WTC11 (cell line): Measurements from ENCODE around the gene MAML3. TPM values are rescaled to one million over a fixed set of nuclear protein-coding genes. Genes with fewer than 3 reads are reported as not detected.

Experiments
- ATAC-seq: fragments of 200-7000 bp; cut with Tn5 transposase; 2 replicates; pipeline ENCODE4 v1.10.0; 2021; ENCODE audit warnings: mild to moderate bottlenecking, moderate library complexity
- CTCF ChIA-PET: fragments of 300-600 bp; sonication (Branson Sonifier 250); formaldehyde crosslinking; loops from one replicate; lab custom pipeline; 2021; ENCODE audit warnings: antibody characterized with exemption; lab: Charles Lee
- POLR2A ChIA-PET: fragments of 350-600 bp; sonication (Branson Sonifier 250); formaldehyde crosslinking; loops from one replicate; lab custom pipeline; 2021; ENCODE audit warnings: antibody characterized with exemption; lab: Charles Lee
- DNase-seq: peaks from one replicate; pipeline ENCODE4 v3.0.0; 2021; ENCODE audit warnings: low spot score
- H3K27ac Mint-ChIP-seq: 2 replicates; pipeline ENCODE4 v1.8.0; 2021; ENCODE audit warnings: mixed read lengths
- H3K27me3 Mint-ChIP-seq: 2 replicates; pipeline ENCODE4 v1.8.0; 2021; ENCODE audit warnings: low read depth, mild to moderate bottlenecking, moderate library complexity, mixed read lengths
- H3K36me3 Mint-ChIP-seq: 2 replicates; pipeline ENCODE4 v1.8.0; 2021; ENCODE audit warnings: mixed read lengths
- H3K4me1 Mint-ChIP-seq: 2 replicates; pipeline ENCODE4 v1.8.0; 2022; ENCODE audit warnings: mixed read lengths
- H3K4me3 Mint-ChIP-seq: 2 replicates; pipeline ENCODE4 v1.8.0; 2021; ENCODE audit warnings: mild to moderate bottlenecking, moderate library complexity, mixed read lengths
- H3K9me3 Mint-ChIP-seq: 2 replicates; pipeline ENCODE4 v1.8.0; 2021; ENCODE audit warnings: mixed read lengths
- ATF3 ChIP-seq: sonication (generic); formaldehyde crosslinking; conservative IDR thresholded peaks from 2 replicates; pipeline ENCODE4 v1.8.1; 2022; ENCODE audit warnings: mild to moderate bottlenecking, missing genetic modification reagents
- CREB1 ChIP-seq: sonication (generic); formaldehyde crosslinking; IDR thresholded peaks from 2 replicates; pipeline ENCODE4 v1.8.0; 2023; ENCODE audit warnings: mild to moderate bottlenecking, missing genetic modification reagents
- CTCF ChIP-seq: fragments of 200-600 bp; IDR thresholded peaks from 2 replicates; pipeline ENCODE4 v1.8.0; 2022; ENCODE audit warnings: antibody characterized with exemption
- E2F1 ChIP-seq: sonication (generic); formaldehyde crosslinking; IDR thresholded peaks from 2 replicates; pipeline ENCODE4 v1.8.0; 2022; ENCODE audit warnings: mild to moderate bottlenecking, missing genetic modification reagents
- FOXK1 ChIP-seq: sonication (generic); formaldehyde crosslinking; IDR thresholded peaks from 2 replicates; pipeline ENCODE4 v1.8.0; 2022; ENCODE audit warnings: mild to moderate bottlenecking, moderate library complexity, missing genetic modification reagents
- FOXP1 ChIP-seq: sonication (generic); formaldehyde crosslinking; IDR thresholded peaks from 2 replicates; pipeline ENCODE4 v1.8.0; 2022; ENCODE audit warnings: missing genetic modification reagents, mild to moderate bottlenecking, moderate library complexity, borderline replicate concordance
- FOXP4 ChIP-seq: sonication (generic); formaldehyde crosslinking; IDR thresholded peaks from 2 replicates; pipeline ENCODE4 v1.8.0; 2022; ENCODE audit warnings: mild to moderate bottlenecking, missing genetic modification reagents
- JAZF1 ChIP-seq: fragments of 250-450 bp; sonication (Bioruptor Pico); IDR thresholded peaks from 2 replicates; pipeline ENCODE4 v1.9.0; 2021; ENCODE audit warnings: moderate library complexity, mild to moderate bottlenecking, inconsistent platforms
- MAX ChIP-seq: sonication (generic); formaldehyde crosslinking; IDR thresholded peaks from 2 replicates; pipeline ENCODE4 v1.8.0; 2022; ENCODE audit warnings: mild to moderate bottlenecking, missing genetic modification reagents
- MXD4 ChIP-seq: fragments of 250-450 bp; sonication (Bioruptor Pico); IDR thresholded peaks from 2 replicates; pipeline ENCODE4 v1.8.0; 2021; ENCODE audit warnings: mild to moderate bottlenecking, moderate library complexity, borderline replicate concordance
- MYBL2 ChIP-seq: sonication (generic); formaldehyde crosslinking; IDR thresholded peaks from 2 replicates; pipeline ENCODE4 v1.8.1; 2023; ENCODE audit warnings: mild to moderate bottlenecking, moderate library complexity, missing genetic modification reagents
- NR1H2 ChIP-seq: sonication (generic); formaldehyde crosslinking; IDR thresholded peaks from 2 replicates; pipeline ENCODE4 v1.9.0; 2021; ENCODE audit warnings: mild to moderate bottlenecking, moderate library complexity, missing genetic modification reagents
- PREB ChIP-seq: sonication (generic); formaldehyde crosslinking; IDR thresholded peaks from 2 replicates; pipeline ENCODE4 v1.8.1; 2022; ENCODE audit warnings: mild to moderate bottlenecking, missing genetic modification reagents, moderate library complexity, borderline replicate concordance
- RELA ChIP-seq: sonication (generic); formaldehyde crosslinking; IDR thresholded peaks from 2 replicates; pipeline ENCODE4 v1.8.1; 2022; ENCODE audit warnings: missing genetic modification reagents, mild to moderate bottlenecking, borderline replicate concordance
- TEAD1 ChIP-seq: sonication (generic); formaldehyde crosslinking; IDR thresholded peaks from 2 replicates; pipeline ENCODE4 v1.8.0; 2022; ENCODE audit warnings: mild to moderate bottlenecking, missing genetic modification reagents
- TP53 ChIP-seq: sonication (generic); formaldehyde crosslinking; IDR thresholded peaks from 2 replicates; pipeline ENCODE4 v1.8.1; 2023; ENCODE audit warnings: mild to moderate bottlenecking, missing genetic modification reagents
- ZBTB21 ChIP-seq: sonication (generic); formaldehyde crosslinking; IDR thresholded peaks from 2 replicates; pipeline ENCODE4 v1.8.1; 2023; ENCODE audit warnings: mild to moderate bottlenecking, missing genetic modification reagents, borderline replicate concordance
- ZNF281 ChIP-seq: sonication (generic); formaldehyde crosslinking; IDR thresholded peaks from 2 replicates; pipeline ENCODE4 v1.8.0; 2023; ENCODE audit warnings: mild to moderate bottlenecking, missing genetic modification reagents
- ZNF671 ChIP-seq: fragments of 250-450 bp; sonication (Bioruptor Pico); IDR thresholded peaks from 2 replicates; pipeline ENCODE4 v1.8.0; 2021; ENCODE audit warnings: mild to moderate bottlenecking
- total RNA-seq: library from RNA; stranded (reverse); gene quantifications from 3 replicates; pipeline ENCODE4 v1.2.3, GENCODE V29; 2021

Gene MAML3
- total RNA-seq, 1 experiment from 2014 or later = 7.4 TPM

GRCh38 chr4:140163029-140163810 is 9.2 kb upstream of the MAML3 start:
- no peak for DNase-seq
- 0 out of 2 replicates have a peak, but pooled peaks cover 4% of the 10 kb centered on the region for H3K4me1 Mint-ChIP-seq
- TF ChIP-seq MXD4 (CRISPR knock-in tag) (no peak), FOXP1 (CRISPR knock-in tag) (no peak), CREB1 (CRISPR knock-in tag) (no peak), TP53 (no peak)
- TF ChIP-seq, all 79 proteins: peak for 0
- no peak for ATAC-seq
- Mint-ChIP-seq H3K27ac (no peak overlapping the region), H3K27me3 (no peaks in the 10 kb centered on the region), H3K4me3 (no peak overlapping the region), H3K36me3 (no peaks in the 10 kb centered on the region), H3K9me3 (0 out of 2 replicates have a peak, but pooled peaks cover 6% of the 10 kb centered on the region)
- ChIA-PET POLR2A (no interaction called here), CTCF (no interaction called here)

- TF ChIP-seq TEAD1 (CRISPR knock-in tag) (no peak), MYBL2 (CRISPR knock-in tag) (no peak), ATF3 (CRISPR knock-in tag) (no peak)
- ChIA-PET CTCF (interaction anchor here (1.2 kb wide), 1 partner anchor 91 kb away, joined by 3 read pairs; no protein-coding TSS in a partner anchor), POLR2A (no interaction called here)
- 0 out of 2 replicates have a peak, but pooled peaks cover 6% of the 10 kb centered on the region for H3K9me3 Mint-ChIP-seq
- H3K4me3 Mint-ChIP-seq = no peak overlapping the region
- ATAC-seq (no peak), DNase-seq (no peak)
- no peaks in the 10 kb centered on the region for H3K27me3 Mint-ChIP-seq
- no peaks in the 10 kb centered on the region for H3K4me1 Mint-ChIP-seq
- H3K27ac Mint-ChIP-seq = no peak overlapping the region
- no peaks in the 10 kb centered on the region for H3K36me3 Mint-ChIP-seq
Observed at GRCh38 chr4:140162596-140162995, 8.6 kb upstream of the MAML3 start.

GRCh38 chr4:140158365-140159030 is 4.5 kb upstream of the MAML3 start:
- Mint-ChIP-seq H3K36me3 (no peaks in the 10 kb centered on the region), H3K27me3 (peaks cover 4% of the 10 kb centered on the region; the same call in 1 of the 2 replicates), H3K9me3 (0 out of 2 replicates have a peak, but pooled peaks cover 6% of the 10 kb centered on the region), H3K27ac (no peak overlapping the region), H3K4me3 (no peak overlapping the region), H3K4me1 (no peaks in the 10 kb centered on the region)
- no peak for ATAC-seq
- ChIA-PET POLR2A (no interaction called here), CTCF (interaction anchor here (1.0 kb wide), 1 partner anchor 202 kb away, joined by 3 read pairs; no protein-coding TSS in a partner anchor)
- no peak for DNase-seq
- TF ChIP-seq CTCF (no peak), PREB (CRISPR knock-in tag) (no peak), JAZF1 (CRISPR knock-in tag) (no peak), ATF3 (CRISPR knock-in tag) (no peak), ZBTB21 (no peak), E2F1 (CRISPR knock-in tag) (no peak), TEAD1 (CRISPR knock-in tag) (no peak), RELA (CRISPR knock-in tag) (no peak), FOXK1 (CRISPR knock-in tag) (no peak), MYBL2 (CRISPR knock-in tag) (no peak), NR1H2 (CRISPR knock-in tag) (no peak), MAX (no peak), FOXP4 (CRISPR knock-in tag) (no peak), ZNF671 (no peak), ZNF281 (CRISPR knock-in tag) (no peak)
